ENCODE measurements around the gene NELFE.
"Not testable (repeated sequence)": the region's sequence is repeated elsewhere in the genome, so short reads cannot be mapped to it uniquely, and the experiment has no call there.

GRCh38 chr6:32005538-32005880 lies 46.7 kb upstream of the NELFE start:
- not testable (repeated sequence) for TF ChIP-seq POLR2A (IDR thresholded peaks at IDR 0.05; ENCODE audit: low read depth); CTCF (IDR thresholded peaks at IDR 0.05)

Measured in esophagus muscularis mucosa (tissue), 3 donors.